Neural progenitor cell (in vitro differentiated cells): ENCODE data around the gene DLEU7.
A peak's percentile ranks its signal among the peaks of the same experiment; 100 is the strongest.

Experiments used
- EZH2 ChIP-seq: fragments of 200-600 bp; sonication (generic); IDR thresholded peaks from 2 replicates; pipeline ENCODE4 v1.6.1; 2017; ENCODE audit warnings: antibody characterized with exemption, mild to moderate bottlenecking, moderate library complexity
- EZH2phosphoT487 ChIP-seq: fragments of 200-600 bp; sonication (generic); IDR thresholded peaks from 2 replicates; pipeline ENCODE4 v1.6.1; 2017; ENCODE audit warnings: antibody characterized with exemption
- TF ChIP-seq, protein P1 (sequence below): fragments of 200-600 bp; sonication (generic); IDR thresholded peaks from 2 replicates; pipeline ENCODE4 v1.5.1; 2017; ENCODE audit warnings: antibody characterized with exemption, mild to moderate bottlenecking

DNA sequence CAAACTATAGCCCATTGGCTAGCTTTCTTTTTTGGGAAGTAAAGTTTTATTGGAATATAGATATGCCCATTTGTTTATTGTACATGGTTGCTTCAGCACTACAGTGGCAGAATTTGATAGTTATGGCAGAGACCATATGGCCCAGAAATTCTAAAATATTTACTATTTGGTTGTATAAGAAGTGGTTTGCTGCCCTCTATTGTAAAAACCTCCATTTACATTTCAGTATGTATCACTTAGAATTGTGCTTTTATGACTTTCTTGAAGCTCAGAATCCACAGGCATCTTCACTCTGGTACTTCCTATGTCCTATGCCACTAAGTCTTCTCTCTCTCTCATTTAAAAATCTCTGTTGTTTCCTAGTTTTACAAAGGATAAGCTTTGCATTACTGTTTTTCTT lies 37.7 kb downstream of the DLEU7 start:
- TF ChIP-seq, protein P1, sequence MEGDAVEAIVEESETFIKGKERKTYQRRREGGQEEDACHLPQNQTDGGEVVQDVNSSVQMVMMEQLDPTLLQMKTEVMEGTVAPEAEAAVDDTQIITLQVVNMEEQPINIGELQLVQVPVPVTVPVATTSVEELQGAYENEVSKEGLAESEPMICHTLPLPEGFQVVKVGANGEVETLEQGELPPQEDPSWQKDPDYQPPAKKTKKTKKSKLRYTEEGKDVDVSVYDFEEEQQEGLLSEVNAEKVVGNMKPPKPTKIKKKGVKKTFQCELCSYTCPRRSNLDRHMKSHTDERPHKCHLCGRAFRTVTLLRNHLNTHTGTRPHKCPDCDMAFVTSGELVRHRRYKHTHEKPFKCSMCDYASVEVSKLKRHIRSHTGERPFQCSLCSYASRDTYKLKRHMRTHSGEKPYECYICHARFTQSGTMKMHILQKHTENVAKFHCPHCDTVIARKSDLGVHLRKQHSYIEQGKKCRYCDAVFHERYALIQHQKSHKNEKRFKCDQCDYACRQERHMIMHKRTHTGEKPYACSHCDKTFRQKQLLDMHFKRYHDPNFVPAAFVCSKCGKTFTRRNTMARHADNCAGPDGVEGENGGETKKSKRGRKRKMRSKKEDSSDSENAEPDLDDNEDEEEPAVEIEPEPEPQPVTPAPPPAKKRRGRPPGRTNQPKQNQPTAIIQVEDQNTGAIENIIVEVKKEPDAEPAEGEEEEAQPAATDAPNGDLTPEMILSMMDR: peak; percentile 33
- TF ChIP-seq EZH2 (no peak), EZH2phosphoT487 (no peak)
